Measurements from ENCODE around the gene THSD7A. TPM values are rescaled to one million over a fixed set of nuclear protein-coding genes. Genes with fewer than 3 reads are reported as not detected.

Gene THSD7A
- total RNA-seq, 1 experiment from 2014 or later = 0.68 TPM

- POLR2A ChIA-PET = interaction anchor here (0.6 kb wide), 1 partner anchor 794 kb away, joined by 3 read pairs; the partner anchor contains the start of gene TMEM106B
- DNase-seq (ENCODE audit: low spot score) (no peak), ATAC-seq (peak; percentile 61)
- H3K36me3 Mint-ChIP-seq = peaks cover 40% of the 10 kb centered on the region
- H3K9me3 Mint-ChIP-seq = peaks cover 39% of the 10 kb centered on the region
- H3K27ac Mint-ChIP-seq = 0 out of 2 replicates have a peak overlapping the region, but pooled peaks have one; percentile 16
- no peak overlapping the region for H3K4me3 Mint-ChIP-seq
- CTCF ChIA-PET = interaction anchor here (1.0 kb wide), 1 partner anchor 415 kb away, joined by 3 read pairs; no protein-coding TSS in a partner anchor
- TF ChIP-seq GTF2I (CRISPR knock-in tag; conservative IDR thresholded peaks at IDR 0.05) = no peak
- TF ChIP-seq FOXP4 (CRISPR knock-in tag; IDR thresholded peaks at IDR 0.05) = no peak
- TF ChIP-seq HMGXB4 (CRISPR knock-in tag; IDR thresholded peaks at IDR 0.05) = no peak
- no peak for TF ChIP-seq ATF6 (CRISPR knock-in tag; IDR thresholded peaks at IDR 0.05)
- no peak for TF ChIP-seq FOXP1 (CRISPR knock-in tag; IDR thresholded peaks at IDR 0.05; ENCODE audit: borderline replicate concordance)
- no peak for TF ChIP-seq ZNF232 (CRISPR knock-in tag; IDR thresholded peaks at IDR 0.05)
- no peak for TF ChIP-seq KAT7 (CRISPR knock-in tag; IDR thresholded peaks at IDR 0.05; ENCODE audit: borderline replicate concordance)
- TF ChIP-seq ZBTB21 (CRISPR knock-in tag; IDR thresholded peaks at IDR 0.05; ENCODE audit: borderline replicate concordance) = no peak
- no peak for TF ChIP-seq GRHL2 (CRISPR knock-in tag; IDR thresholded peaks at IDR 0.05; ENCODE audit: insufficient replicate concordance, severe bottlenecking)
- no peak for TF ChIP-seq PREB (CRISPR knock-in tag; IDR thresholded peaks at IDR 0.05; ENCODE audit: borderline replicate concordance)
- no peak for TF ChIP-seq PRDM15 (CRISPR knock-in tag; IDR thresholded peaks at IDR 0.05)
- no peak for TF ChIP-seq E2F1 (CRISPR knock-in tag; IDR thresholded peaks at IDR 0.05)
- no peak for TF ChIP-seq ELF4 (CRISPR knock-in tag; IDR thresholded peaks at IDR 0.05; ENCODE audit: low read depth)
- no peak for TF ChIP-seq FOXJ3 (CRISPR knock-in tag; IDR thresholded peaks at IDR 0.05; ENCODE audit: borderline replicate concordance)
- no peak for TF ChIP-seq CTCF (IDR thresholded peaks at IDR 0.05)
- no peak for TF ChIP-seq GABPB1 (CRISPR knock-in tag; IDR thresholded peaks at IDR 0.05)
- no peak for TF ChIP-seq MXD4 (CRISPR knock-in tag; IDR thresholded peaks at IDR 0.05; ENCODE audit: borderline replicate concordance)
- TF ChIP-seq ERG (CRISPR knock-in tag; IDR thresholded peaks at IDR 0.05) = no peak
- H3K4me1 Mint-ChIP-seq = peaks cover 36% of the 10 kb centered on the region
- H3K27me3 Mint-ChIP-seq (ENCODE audit: low read depth) = no peaks in the 10 kb centered on the region
Observed at GRCh38 chr7:11416641-11417458, 415.1 kb downstream of the THSD7A start.
